DND-41 (cell line): Measurements from ENCODE around the gene HOOK2.

ENCODE experiments used
- CTCF ChIP-seq: IDR thresholded peaks from 2 replicates; pipeline ENCODE4 v1.5.1; 2012; ENCODE audit warnings: borderline replicate concordance, low read length, moderate library complexity, mild to moderate bottlenecking; ENCODE audit not compliant: poor library complexity, severe bottlenecking; ENCODE audit errors: extremely low read depth
- EZH2 ChIP-seq: IDR thresholded peaks from 3 replicates; pipeline ENCODE4 v1.6.1; 2012; ENCODE audit warnings: borderline replicate concordance, low read depth, mild to moderate bottlenecking, moderate library complexity, low read length, inconsistent platforms; ENCODE audit not compliant: severe bottlenecking

- no peak for TF ChIP-seq CTCF
- TF ChIP-seq EZH2 = no peak
These were observed 51.5 kb downstream of the HOOK2 start, which contains the start of gene TNPO2 for GRCh38 chr19:12723641-12724426.
